Mesothelial cell of epicardium (in vitro differentiated cells): ENCODE data around the gene RCAN1. TPM values are rescaled to one million over a fixed set of nuclear protein-coding genes. Genes with fewer than 3 reads are reported as not detected.

ENCODE experiments used
- DNase-seq, 2 experiments: peaks; one replicate each; pipeline ENCODE4 v3.0.0; 2021; ENCODE audit warnings: low spot score in 2 of 2; ENCODE audit not compliant: unreplicated experiment in 2 of 2
- H3K27ac Mint-ChIP-seq: 2 replicates; pipeline ENCODE4 v1.8.0; 2021; ENCODE audit warnings: mixed read lengths
- H3K27me3 Mint-ChIP-seq: 2 replicates; pipeline ENCODE4 v1.8.0; 2021; ENCODE audit warnings: low read depth, mixed read lengths
- H3K36me3 Mint-ChIP-seq: 2 replicates; pipeline ENCODE4 v1.8.0; 2021; ENCODE audit warnings: mixed read lengths
- H3K4me1 Mint-ChIP-seq: 2 replicates; pipeline ENCODE4 v1.8.0; 2021; ENCODE audit warnings: mixed read lengths
- H3K4me3 Mint-ChIP-seq: 2 replicates; pipeline ENCODE4 v1.8.0; 2021; ENCODE audit warnings: mild to moderate bottlenecking, moderate library complexity, mixed read lengths
- H3K9me3 Mint-ChIP-seq: 2 replicates; pipeline ENCODE4 v1.8.0; 2021; ENCODE audit warnings: mixed read lengths
- CTCF ChIP-seq: fragments of 200-600 bp; sonication (generic); IDR thresholded peaks from one replicate; pipeline ENCODE4 v1.5.0; 2021; ENCODE audit warnings: antibody characterized with exemption; ENCODE audit not compliant: unreplicated experiment
- total RNA-seq: library from RNA; stranded (reverse); gene quantifications from 3 replicates; pipeline ENCODE4 v1.2.1, GENCODE V29; 2021

Gene RCAN1
- total RNA-seq, 1 donor from 2014 or later, result 14.8 TPM

- peaks cover 2% of the 10 kb centered on the region for H3K27me3 Mint-ChIP-seq
These were observed 11.8 kb downstream of the RCAN1 start for GRCh38 chr21:34603002-34603709.

GRCh38 chr21:34602061-34602460, 12.9 kb downstream of the RCAN1 start:
- Mint-ChIP-seq H3K36me3 (no peaks in the 10 kb centered on the region), H3K4me1 (no peaks in the 10 kb centered on the region), H3K4me3 (no peak overlapping the region), H3K27ac (no peak overlapping the region), H3K27me3 (peaks cover 2% of the 10 kb centered on the region), H3K9me3 (no peaks in the 10 kb centered on the region)
- no peak for TF ChIP-seq CTCF
- no peak for DNase-seq

More at GRCh38 chr21:34603002-34603709, 11.8 kb downstream of the RCAN1 start:
- peak; percentile 38 for TF ChIP-seq CTCF
- H3K9me3 Mint-ChIP-seq, result no peaks in the 10 kb centered on the region
- no peaks in the 10 kb centered on the region for H3K36me3 Mint-ChIP-seq
- H3K4me3 Mint-ChIP-seq, result no peak overlapping the region
- DNase-seq, result peak; percentile 66 to 90
- no peak overlapping the region for H3K27ac Mint-ChIP-seq
- H3K4me1 Mint-ChIP-seq, result no peaks in the 10 kb centered on the region

- no peaks in the 10 kb centered on the region for H3K9me3 Mint-ChIP-seq
- no peak for DNase-seq
- H3K4me1 Mint-ChIP-seq, result no peaks in the 10 kb centered on the region
- H3K27ac Mint-ChIP-seq, result no peak overlapping the region
- peaks cover 2% of the 10 kb centered on the region for H3K27me3 Mint-ChIP-seq
- no peaks in the 10 kb centered on the region for H3K36me3 Mint-ChIP-seq
- no peak for TF ChIP-seq CTCF
- no peak overlapping the region for H3K4me3 Mint-ChIP-seq
These were observed 15.3 kb downstream of the RCAN1 start for GRCh38 chr21:34599534-34600101.

GRCh38 chr21:34598931-34599400, 15.9 kb downstream of the RCAN1 start:
- Mint-ChIP-seq H3K27ac (no peak overlapping the region), H3K36me3 (no peaks in the 10 kb centered on the region), H3K27me3 (peaks cover 2% of the 10 kb centered on the region), H3K4me3 (no peak overlapping the region), H3K9me3 (no peaks in the 10 kb centered on the region), H3K4me1 (no peaks in the 10 kb centered on the region)
- no peak for TF ChIP-seq CTCF
- DNase-seq, result no peak

GRCh38 chr21:34597406-34597805, 17.5 kb downstream of the RCAN1 start:
- Mint-ChIP-seq H3K36me3 (no peaks in the 10 kb centered on the region), H3K4me3 (no peak overlapping the region), H3K9me3 (no peaks in the 10 kb centered on the region), H3K4me1 (peaks cover 1% of the 10 kb centered on the region), H3K27ac (no peak overlapping the region), H3K27me3 (peaks cover 2% of the 10 kb centered on the region)
- no peak for TF ChIP-seq CTCF
- DNase-seq, result no peak
